Measurements from ENCODE around the gene LMAN1L. TPM values are rescaled to one million over a fixed set of nuclear protein-coding genes. Genes with fewer than 3 reads are reported as not detected.

The LMAN1L gene
- total and polyA plus RNA-seq, 3 donors from 2014 or later: 2.2 to 4.6 (median 4.3) TPM

DNA sequence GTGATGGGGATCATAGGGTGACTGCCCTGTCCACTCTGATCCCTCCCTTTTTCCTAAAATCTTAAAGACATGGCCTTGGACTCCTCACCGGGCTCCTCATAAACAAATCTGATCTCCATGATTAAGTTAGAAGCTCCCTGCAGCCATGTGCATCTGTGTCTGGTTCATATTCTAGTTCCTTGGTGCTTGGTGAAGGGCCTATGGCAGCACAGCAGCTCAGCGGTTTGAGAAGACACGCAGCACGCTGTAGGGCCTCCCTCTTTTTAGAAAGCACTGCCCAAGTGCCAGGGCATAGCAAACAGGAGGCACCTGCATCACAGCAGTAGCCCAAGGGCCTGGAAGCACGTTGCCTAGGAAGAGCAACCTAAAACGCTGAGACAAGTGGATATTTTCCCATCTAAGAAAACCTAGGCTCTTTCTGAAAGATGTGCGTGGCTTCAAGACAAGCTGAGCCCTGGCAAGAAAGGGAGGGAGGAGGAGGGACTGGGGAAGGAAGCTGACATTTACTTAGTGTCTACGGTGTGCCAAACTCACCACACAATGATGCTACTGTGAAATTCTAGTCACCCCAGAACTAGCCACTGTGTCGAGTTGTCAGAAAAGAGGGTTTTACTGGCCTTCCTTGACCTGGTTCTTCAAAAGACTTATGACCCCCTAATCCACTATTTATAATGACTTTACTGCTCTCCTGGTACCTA lies 45.2 kb downstream of the LMAN1L start:
- no peak for TF ChIP-seq POLR2A (IDR thresholded peaks at IDR 0.05)
- TF ChIP-seq, protein P1, sequence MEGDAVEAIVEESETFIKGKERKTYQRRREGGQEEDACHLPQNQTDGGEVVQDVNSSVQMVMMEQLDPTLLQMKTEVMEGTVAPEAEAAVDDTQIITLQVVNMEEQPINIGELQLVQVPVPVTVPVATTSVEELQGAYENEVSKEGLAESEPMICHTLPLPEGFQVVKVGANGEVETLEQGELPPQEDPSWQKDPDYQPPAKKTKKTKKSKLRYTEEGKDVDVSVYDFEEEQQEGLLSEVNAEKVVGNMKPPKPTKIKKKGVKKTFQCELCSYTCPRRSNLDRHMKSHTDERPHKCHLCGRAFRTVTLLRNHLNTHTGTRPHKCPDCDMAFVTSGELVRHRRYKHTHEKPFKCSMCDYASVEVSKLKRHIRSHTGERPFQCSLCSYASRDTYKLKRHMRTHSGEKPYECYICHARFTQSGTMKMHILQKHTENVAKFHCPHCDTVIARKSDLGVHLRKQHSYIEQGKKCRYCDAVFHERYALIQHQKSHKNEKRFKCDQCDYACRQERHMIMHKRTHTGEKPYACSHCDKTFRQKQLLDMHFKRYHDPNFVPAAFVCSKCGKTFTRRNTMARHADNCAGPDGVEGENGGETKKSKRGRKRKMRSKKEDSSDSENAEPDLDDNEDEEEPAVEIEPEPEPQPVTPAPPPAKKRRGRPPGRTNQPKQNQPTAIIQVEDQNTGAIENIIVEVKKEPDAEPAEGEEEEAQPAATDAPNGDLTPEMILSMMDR (IDR thresholded peaks at IDR 0.05): no peak
- peaks cover 3% of the 10 kb centered on the region for H3K4me1 ChIP-seq
- no peak for DNase-seq
- intact Hi-C loops (cut with DNase I; ENCODE audit: low total_unique reads): no loop called here
- H3K9me3 ChIP-seq: no peaks in the 10 kb centered on the region
- 76 to 82% methylated on average over 9 of the region's 9 CpGs for WGBS, 2 donors
- no peaks in the 10 kb centered on the region for H3K36me3 ChIP-seq (ENCODE audit: low read depth, missing control alignments)
- no peaks in the 10 kb centered on the region for H3K27me3 ChIP-seq
- H3K27ac ChIP-seq: no peak overlapping the region
- H3K4me3 ChIP-seq: no peak overlapping the region

GRCh38 chr15:74858369-74858740 lies 45.7 kb downstream of the LMAN1L start:
- Histone ChIP-seq H3K27me3 (no peaks in the 10 kb centered on the region), H3K36me3 (ENCODE audit: low read depth, missing control alignments) (no peaks in the 10 kb centered on the region), H3K9me3 (no peaks in the 10 kb centered on the region), H3K27ac (no peak overlapping the region), H3K4me3 (no peak overlapping the region), H3K4me1 (peaks cover 3% of the 10 kb centered on the region)
- 81 to 83% methylated on average over 4 of the region's 4 CpGs for WGBS, 2 donors
- TF ChIP-seq, protein P1 (IDR thresholded peaks at IDR 0.05): no peak
- intact Hi-C loops (cut with DNase I; ENCODE audit: low total_unique reads): no loop called here
- no peak for DNase-seq

GRCh38 chr15:74863239-74864056 lies 50.8 kb downstream of the LMAN1L start:
- 74 to 86% methylated on average over 11 of the region's 11 CpGs for WGBS, 2 donors
- Histone ChIP-seq H3K27me3 (no peaks in the 10 kb centered on the region), H3K36me3 (ENCODE audit: low read depth, missing control alignments) (no peaks in the 10 kb centered on the region), H3K27ac (no peak overlapping the region), H3K9me3 (no peaks in the 10 kb centered on the region), H3K4me1 (peaks cover 8% of the 10 kb centered on the region), H3K4me3 (no peak overlapping the region)
- TF ChIP-seq POLR2A (IDR thresholded peaks at IDR 0.05): no peak
- TF ChIP-seq, protein P1 (IDR thresholded peaks at IDR 0.05): no peak
- DNase-seq: no peak
- intact Hi-C loops (cut with DNase I; ENCODE audit: low total_unique reads): no loop called here

DNA sequence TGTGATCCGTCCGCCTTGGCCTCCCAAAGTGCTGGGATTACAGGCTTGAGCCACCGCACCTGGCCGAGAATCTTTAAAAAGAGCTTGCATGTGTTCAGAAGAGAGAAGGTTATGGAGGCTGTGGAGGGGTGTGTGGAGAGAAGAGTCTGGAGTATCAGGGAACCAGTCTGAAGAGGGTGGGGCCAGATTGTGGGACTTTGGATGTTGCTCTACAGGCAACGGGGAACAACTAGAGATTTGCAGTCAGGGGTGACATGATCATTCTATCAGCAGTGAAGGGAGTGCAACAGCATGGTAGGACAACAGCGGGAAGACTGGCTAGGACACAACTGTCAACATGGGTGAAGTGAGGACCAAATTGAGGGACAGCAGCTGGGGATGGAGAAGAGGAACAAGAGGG lies 51.7 kb downstream of the LMAN1L start:
- whole genome bisulfite sequencing, 2 donors: 90% methylated on average over 6 of the region's 6 CpGs
- peaks cover 16% of the 10 kb centered on the region for H3K4me1 ChIP-seq
- H3K27me3 ChIP-seq: no peaks in the 10 kb centered on the region
- DNase-seq: no peak
- TF ChIP-seq, protein P1 (IDR thresholded peaks at IDR 0.05): no peak
- no peak for TF ChIP-seq POLR2A (IDR thresholded peaks at IDR 0.05)
- intact Hi-C loops (cut with DNase I; ENCODE audit: low total_unique reads): no loop called here
- H3K27ac ChIP-seq: no peak overlapping the region
- no peak overlapping the region for H3K4me3 ChIP-seq
- H3K36me3 ChIP-seq (ENCODE audit: low read depth, missing control alignments): no peaks in the 10 kb centered on the region
- H3K9me3 ChIP-seq: no peaks in the 10 kb centered on the region
